BLaER1 (cell line): Measurements from ENCODE around the gene UFD1.

ENCODE experiments used
- H3K27ac ChIP-seq: shearing (Covaris generic); formaldehyde crosslinking; 2 replicates; pipeline ENCODE4 v1.8.1; 2022
- H3K27me3 ChIP-seq: shearing (Covaris generic); formaldehyde crosslinking; 2 replicates; pipeline ENCODE4 v1.8.1; 2022
- H3K36me3 ChIP-seq: shearing (Covaris generic); formaldehyde crosslinking; 2 replicates; pipeline ENCODE4 v1.8.1; 2022
- H3K4me1 ChIP-seq: shearing (Covaris generic); formaldehyde crosslinking; 2 replicates; pipeline ENCODE4 v1.8.1; 2022
- H3K4me2 ChIP-seq: shearing (Covaris generic); formaldehyde crosslinking; 2 replicates; pipeline ENCODE4 v1.8.1; 2022
- H3K4me3 ChIP-seq: shearing (Covaris generic); formaldehyde crosslinking; 2 replicates; pipeline ENCODE4 v1.8.1; 2022
- H3K9ac ChIP-seq: shearing (Covaris generic); formaldehyde crosslinking; 2 replicates; pipeline ENCODE4 v1.8.1; 2022
- H3K9me3 ChIP-seq: shearing (Covaris generic); formaldehyde crosslinking; 2 replicates; pipeline ENCODE4 v1.8.1; 2022
- H4K20me1 ChIP-seq: shearing (Covaris generic); formaldehyde crosslinking; 2 replicates; pipeline ENCODE4 v1.8.1; 2022
- Cebpa-rat ChIP-seq: shearing (Covaris generic); IDR thresholded peaks from 2 replicates; pipeline ENCODE4 v1.8.1; 2022

The UFD1 gene

DNA sequence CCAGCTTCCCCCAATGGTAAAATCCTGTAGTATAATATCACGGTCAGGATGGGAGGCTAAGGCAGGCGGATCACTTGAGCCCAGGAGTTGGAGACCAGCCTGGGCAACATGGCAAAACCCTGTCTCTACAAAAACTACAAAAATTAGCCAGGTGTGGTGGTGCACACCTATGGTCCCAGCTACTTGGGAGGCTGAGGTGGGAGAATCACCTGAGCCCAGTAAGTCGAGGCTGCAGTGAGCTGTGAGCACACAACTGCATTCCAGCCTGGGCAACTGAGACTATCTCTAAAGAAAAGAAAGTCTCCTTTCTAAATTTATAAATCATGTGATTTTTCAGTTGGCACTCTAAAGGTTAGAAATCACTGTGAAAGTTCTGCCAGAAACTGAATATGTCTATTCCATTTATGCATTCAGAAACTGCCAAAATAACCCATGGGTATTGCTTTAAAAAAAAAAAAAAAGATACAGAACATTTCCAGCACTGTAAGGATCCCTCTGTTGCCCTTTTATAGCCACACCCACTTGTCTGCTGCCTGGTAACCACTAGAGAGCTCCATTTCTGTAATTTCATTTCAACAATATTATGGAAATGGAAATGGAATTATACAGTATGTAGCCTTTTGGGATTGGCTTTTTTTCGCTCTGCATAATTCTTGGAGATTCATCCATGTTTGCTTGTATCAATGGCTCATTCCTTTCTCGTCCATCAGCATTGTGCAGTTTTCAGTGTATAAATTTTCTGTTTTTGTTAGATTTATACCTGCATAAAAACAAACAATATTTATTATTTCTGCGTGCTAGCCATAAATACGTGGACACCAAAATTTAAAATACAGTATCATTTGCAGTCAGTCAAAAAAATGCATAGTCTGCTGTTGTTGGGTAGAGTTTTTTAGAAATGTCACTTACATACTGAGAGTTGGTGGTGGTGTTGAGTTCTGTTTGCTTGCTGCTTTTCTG is 10.2 kb upstream of the UFD1 start:
- Histone ChIP-seq H3K4me3 (no peak overlapping the region), H3K9me3 (no peaks in the 10 kb centered on the region), H3K36me3 (peaks cover 85% of the 10 kb centered on the region), H3K4me2 (no peak overlapping the region), H3K27ac (no peak overlapping the region), H4K20me1 (peaks cover 28% of the 10 kb centered on the region; the same call in 1 of the 2 replicates), H3K27me3 (no peaks in the 10 kb centered on the region), H3K4me1 (no peaks in the 10 kb centered on the region), H3K9ac (no peak overlapping the region)
- TF ChIP-seq Cebpa-rat: no peak

GRCh38 chr22:19488285-19488684 is 9.3 kb upstream of the UFD1 start:
- H4K20me1 ChIP-seq: peaks cover 28% of the 10 kb centered on the region; the same call in 1 of the 2 replicates
- no peaks in the 10 kb centered on the region for H3K27me3 ChIP-seq
- no peak overlapping the region for H3K4me3 ChIP-seq
- no peak overlapping the region for H3K4me2 ChIP-seq
- H3K27ac ChIP-seq: no peak overlapping the region
- H3K4me1 ChIP-seq: no peaks in the 10 kb centered on the region
- H3K9ac ChIP-seq: no peak overlapping the region
- TF ChIP-seq Cebpa-rat: no peak
- H3K9me3 ChIP-seq: no peaks in the 10 kb centered on the region
- H3K36me3 ChIP-seq: peaks cover 85% of the 10 kb centered on the region

DNA sequence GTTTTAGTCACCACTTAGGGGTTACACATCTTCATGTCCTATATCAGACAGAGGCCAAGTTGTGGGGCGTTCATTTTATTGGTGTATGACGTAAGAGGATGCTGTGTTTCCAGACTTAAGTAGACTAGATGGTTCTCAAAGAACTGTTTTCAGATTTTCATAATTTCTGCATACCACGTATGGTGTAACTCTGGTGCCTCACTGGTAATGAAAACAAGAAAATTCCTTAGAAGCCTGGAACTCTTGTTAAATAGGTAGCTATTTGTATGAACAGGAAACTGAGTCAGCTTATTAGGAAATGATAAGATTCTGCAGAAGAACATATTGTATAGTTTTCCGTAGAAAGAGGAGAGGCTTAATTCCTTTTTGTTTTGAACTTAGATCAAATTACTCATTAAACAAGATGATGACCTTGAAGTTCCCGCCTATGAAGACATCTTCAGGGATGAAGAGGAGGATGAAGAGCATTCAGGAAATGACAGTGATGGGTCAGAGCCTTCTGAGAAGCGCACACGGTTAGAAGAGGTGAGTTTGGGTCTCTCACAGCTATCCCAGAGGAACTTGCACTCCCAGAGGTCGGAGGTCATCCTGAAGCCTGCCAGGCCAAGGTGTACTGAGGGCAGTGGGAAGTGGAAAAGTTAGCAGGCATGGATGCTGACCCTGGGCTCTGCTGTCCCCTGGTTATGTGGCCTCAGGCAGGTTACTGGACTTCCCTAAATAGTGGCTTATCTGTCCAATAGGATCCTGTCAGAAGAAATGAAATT is 4.7 kb upstream of the UFD1 start:
- peaks cover 69% of the 10 kb centered on the region for H3K36me3 ChIP-seq

DNA sequence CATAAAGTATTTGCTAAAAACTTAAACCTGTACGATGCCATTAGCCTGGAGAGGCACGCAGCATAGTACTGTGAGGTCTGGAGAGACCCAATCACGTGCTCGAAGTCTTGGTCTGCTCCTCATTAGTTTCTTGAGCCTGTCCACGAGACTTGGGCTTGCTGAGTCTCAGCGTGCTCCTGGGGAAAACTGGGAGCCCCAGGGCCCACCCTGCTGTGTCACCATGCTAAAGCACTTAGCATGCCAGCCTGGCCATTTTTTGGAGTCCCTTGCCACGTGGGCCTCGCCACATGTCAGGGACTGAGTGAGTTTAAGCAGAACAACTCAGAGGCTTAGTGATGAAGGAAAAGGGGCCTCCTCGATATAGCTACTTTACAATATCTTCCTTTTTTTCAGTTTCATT is 3.3 kb upstream of the UFD1 start:
- no peaks in the 10 kb centered on the region for H3K27me3 ChIP-seq
- H3K36me3 ChIP-seq: peaks cover 55% of the 10 kb centered on the region
- no peak overlapping the region for H3K27ac ChIP-seq
- no peak for TF ChIP-seq Cebpa-rat
- H3K4me3 ChIP-seq: no peak overlapping the region
- peaks cover 31% of the 10 kb centered on the region for H4K20me1 ChIP-seq
- H3K4me1 ChIP-seq: peaks cover 25% of the 10 kb centered on the region
- no peak overlapping the region for H3K9ac ChIP-seq
- no peaks in the 10 kb centered on the region for H3K9me3 ChIP-seq
- no peak overlapping the region for H3K4me2 ChIP-seq

More for the DNA sequence above, 4.7 kb upstream of the UFD1 start:
- Histone ChIP-seq H3K4me1 (peaks cover 16% of the 10 kb centered on the region), H3K4me3 (no peak overlapping the region), H4K20me1 (peaks cover 24% of the 10 kb centered on the region), H3K9me3 (no peaks in the 10 kb centered on the region), H3K27me3 (no peaks in the 10 kb centered on the region), H3K9ac (no peak overlapping the region), H3K4me2 (no peak overlapping the region), H3K27ac (no peak overlapping the region)
- no peak for TF ChIP-seq Cebpa-rat

DNA sequence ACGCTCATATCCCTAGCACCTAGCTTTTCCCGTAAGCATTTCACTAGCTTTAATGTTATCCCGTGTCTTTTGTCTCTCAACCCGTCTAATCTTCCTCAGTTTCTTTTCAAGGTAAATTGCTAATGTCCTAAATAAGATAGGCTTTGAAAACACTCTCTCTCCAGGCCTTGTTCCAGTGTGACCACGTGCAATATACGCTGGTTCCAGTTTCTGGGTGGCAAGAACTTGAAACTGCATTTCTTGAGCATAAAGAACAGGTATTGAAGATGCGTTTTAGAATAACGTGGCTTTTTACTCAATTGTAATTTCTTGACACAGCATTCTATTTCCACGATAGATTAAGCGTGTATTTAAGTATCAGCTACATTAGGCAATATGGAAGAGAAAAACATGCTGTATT is 1.8 kb upstream of the UFD1 start:
- Histone ChIP-seq H3K4me2 (peak overlapping the region; percentile 93), H3K4me1 (peaks cover 40% of the 10 kb centered on the region), H3K9ac (peak overlapping the region; percentile 100), H3K4me3 (peak overlapping the region; percentile 86), H3K36me3 (peaks cover 50% of the 10 kb centered on the region), H3K27me3 (no peaks in the 10 kb centered on the region), H3K9me3 (no peaks in the 10 kb centered on the region), H4K20me1 (peaks cover 44% of the 10 kb centered on the region), H3K27ac (no peak overlapping the region)
- TF ChIP-seq Cebpa-rat: no peak

- Histone ChIP-seq H3K9ac (peak overlapping the region; percentile 100), H3K9me3 (no peaks in the 10 kb centered on the region), H3K36me3 (peaks cover 50% of the 10 kb centered on the region), H3K27me3 (no peaks in the 10 kb centered on the region), H3K4me1 (peaks cover 43% of the 10 kb centered on the region), H3K4me2 (peak overlapping the region; percentile 93), H4K20me1 (peaks cover 44% of the 10 kb centered on the region), H3K27ac (peak overlapping the region; percentile 100), H3K4me3 (peak overlapping the region; percentile 86)
- no peak for TF ChIP-seq Cebpa-rat
Observed at GRCh38 chr22:19480173-19480568, 1.2 kb upstream of the UFD1 start.

- H3K4me2 ChIP-seq: peak within 1 kb of the TSS; percentile 93
- TF ChIP-seq Cebpa-rat: no peak
- H3K36me3 ChIP-seq: peaks cover 50% of the 10 kb centered on the region
- peaks cover 49% of the 10 kb centered on the region for H4K20me1 ChIP-seq
- H3K27ac ChIP-seq: peak within 1 kb of the TSS; percentile 100
- H3K4me1 ChIP-seq: peaks cover 43% of the 10 kb centered on the region
- H3K4me3 ChIP-seq: peak within 1 kb of the TSS; percentile 86
- H3K9ac ChIP-seq: peak within 1 kb of the TSS; percentile 100
- no peaks in the 10 kb centered on the region for H3K27me3 ChIP-seq
- no peaks in the 10 kb centered on the region for H3K9me3 ChIP-seq
Observed at GRCh38 chr22:19479355-19480172, 571 bp upstream of the UFD1 start, which contains the start of gene CDC45. Gene CDC45, plus strand, starts transcription at chr22:19479920. Its CDS starts 49 bp downstream, at chr22:19479969.

- no peak for TF ChIP-seq Cebpa-rat
- Histone ChIP-seq H4K20me1 (peaks cover 59% of the 10 kb centered on the region), H3K27me3 (no peaks in the 10 kb centered on the region), H3K9ac (peak overlapping the region; percentile 100), H3K4me3 (peak overlapping the region; percentile 86), H3K27ac (peak overlapping the region; percentile 100), H3K9me3 (no peaks in the 10 kb centered on the region), H3K4me1 (peaks cover 43% of the 10 kb centered on the region), H3K4me2 (peak overlapping the region; percentile 86), H3K36me3 (peaks cover 50% of the 10 kb centered on the region)
Observed at GRCh38 chr22:19478045-19478900, 720 bp downstream of the UFD1 start.
